HCT116 (cell line): ENCODE measurements around the gene ACP6. TPM values are rescaled to one million over a fixed set of nuclear protein-coding genes. Genes with fewer than 3 reads are reported as not detected.

Source experiments
- ATAC-seq: fragments of 200-7000 bp; cut with Tn5 transposase; 2 replicates; pipeline ENCODE4 v1.9.1; 2020; ENCODE audit warnings: mild to moderate bottlenecking, moderate library complexity
- BruUV-seq: library from RNA; stranded (reverse); fragments of 400-500 nt; replicated peaks from 2 replicates; lab custom pipeline; 2021; lab: Mats Ljungman, UMichigan
- CTCF ChIA-PET: fragments of 300-600 bp; sonication (Branson Sonifier 250); formaldehyde crosslinking; loops from one replicate; lab custom pipeline; 2021; ENCODE audit warnings: antibody characterized with exemption; lab: Charles Lee
- POLR2A ChIA-PET: fragments of 300-600, 350-600 bp; sonication (Branson Sonifier 250); formaldehyde crosslinking; loops from one replicate; lab custom pipeline; 2021; ENCODE audit warnings: antibody characterized with exemption; lab: Charles Lee
- RAD21 ChIA-PET, 2 experiments: fragments of 300-600 bp; sonication (Branson Sonifier 250); formaldehyde crosslinking; loops; one replicate each; lab custom pipeline; 2023; ENCODE audit warnings: low total read pairs in 2 of 2; ENCODE audit not compliant: uncharacterized antibody in 2 of 2, unreplicated experiment in 2 of 2, low non-redundant PET in 1 of 2; lab: Charles Lee
- DNase-seq: peaks from one replicate; pipeline ENCODE4 v3.0.0-alpha.2; 2010; ENCODE audit warnings: low read depth, low spot score
- H2AFZ ChIP-seq: fragments of 200-600 bp; shearing (Covaris generic), sonication (generic); 2 replicates; pipeline ENCODE4 v1.6.1; 2017; ENCODE audit warnings: low read depth, mixed run types, mixed read lengths, antibody characterized with exemption, low read length; ENCODE audit not compliant: poor library complexity, severe bottlenecking
- H3K27ac ChIP-seq: 2 replicates; pipeline ENCODE4 v1.5.1; 2012; ENCODE audit warnings: low read depth, low read length
- H3K27me3 ChIP-seq: fragments of 200-600 bp; sonication (generic); 2 replicates; pipeline ENCODE4 v1.6.1; 2016; ENCODE audit warnings: mixed run types, low read length, mixed read lengths; ENCODE audit not compliant: insufficient read depth
- H3K36me3 ChIP-seq, 2 experiments: fragments of 200-500 bp in 1 of 2; fragments of 200-600 bp in 1 of 2; sonication (Bioruptor generic) in 1 of 2; sonication (generic) in 1 of 2; 2 replicates each; pipeline versions ENCODE4 v1.5.1 to v1.6.1; 2014 to 2016; ENCODE audit warnings: low read length in 2 of 2, inconsistent platforms in 1 of 2, mixed read lengths in 1 of 2, mixed run types in 1 of 2; ENCODE audit not compliant: insufficient read depth in 2 of 2, control insufficient read depth in 1 of 2
- H3K4me1 ChIP-seq, 2 experiments: fragments of 200-600 bp in 1 of 2; sonication (generic) in 1 of 2; 2 replicates each; pipeline versions ENCODE4 v1.5.1 to v1.6.1; 2012 to 2017; ENCODE audit warnings: low read length in 2 of 2, inconsistent platforms in 1 of 2, mild to moderate bottlenecking in 1 of 2, mixed read lengths in 1 of 2, mixed run types in 1 of 2, moderate library complexity in 1 of 2; ENCODE audit not compliant: insufficient read depth in 2 of 2, control insufficient read depth in 1 of 2
- H3K4me2 ChIP-seq: fragments of 200-600 bp; sonication (generic); 2 replicates; pipeline ENCODE4 v1.6.1; 2017; ENCODE audit warnings: mixed run types, low read length, mixed read lengths
- H3K4me3 ChIP-seq, 2 experiments: fragments of 200-600 bp in 1 of 2; sonication (generic) in 1 of 2; replicated peaks in 1 of 2; 2 replicates each; pipeline ENCODE4 v1.5.1; 2011 to 2016; ENCODE audit warnings: low read length in 2 of 2, control low read depth in 1 of 2, low read depth in 1 of 2, mild to moderate bottlenecking in 1 of 2, mixed read lengths in 1 of 2, mixed run types in 1 of 2
- H3K79me2 ChIP-seq: fragments of 200-600 bp; sonication (generic); 2 replicates; pipeline ENCODE4 v1.6.1; 2017; ENCODE audit warnings: mild to moderate bottlenecking, mixed run types, low read length, moderate library complexity, mixed read lengths; ENCODE audit not compliant: insufficient read depth
- H3K9ac ChIP-seq: fragments of 200-600 bp; sonication (generic); 2 replicates; pipeline ENCODE4 v1.6.1; 2016; ENCODE audit warnings: low read length, mixed read lengths
- H3K9me2 ChIP-seq: fragments of 200-600 bp; sonication (generic), shearing (Covaris generic); 2 replicates; pipeline ENCODE4 v1.6.1; 2017; ENCODE audit warnings: mixed run types, mild to moderate bottlenecking, moderate library complexity; ENCODE audit not compliant: insufficient read depth
- H3K9me3 ChIP-seq, 2 experiments: fragments of 200-500 bp in 1 of 2; fragments of 200-600 bp in 1 of 2; sonication (Bioruptor generic) in 1 of 2; sonication (generic) in 1 of 2; 2 replicates each; pipeline ENCODE4 v1.6.1; 2014 to 2017; ENCODE audit warnings: low read length in 2 of 2, mixed read lengths in 2 of 2, inconsistent platforms in 1 of 2, low read depth in 1 of 2, mild to moderate bottlenecking in 1 of 2, mixed run types in 1 of 2, moderate library complexity in 1 of 2; ENCODE audit not compliant: control insufficient read depth in 1 of 2, insufficient read depth in 1 of 2
- H4K20me1 ChIP-seq: fragments of 200-600 bp; sonication (generic), shearing (Covaris generic); 2 replicates; pipeline ENCODE4 v1.6.1; 2017; ENCODE audit warnings: mixed run types, mild to moderate bottlenecking, moderate library complexity; ENCODE audit not compliant: insufficient read depth
- CBX3 ChIP-seq: IDR thresholded peaks from 2 replicates; pipeline ENCODE4 v1.6.1; 2012; ENCODE audit warnings: low read depth
- CTCF ChIP-seq, 3 experiments: fragments of 200-600 bp in 1 of 3; sonication (generic) in 1 of 3; IDR thresholded peaks in 2 of 3; conservative IDR thresholded peaks in 1 of 3; 2 replicates each; pipeline ENCODE4 v1.5.1; 2012 to 2017; ENCODE audit warnings: low read depth in 2 of 3, low read length in 2 of 3, antibody characterized with exemption in 1 of 3, borderline replicate concordance in 1 of 3, control low read depth in 1 of 3, mild to moderate bottlenecking in 1 of 3, mixed read lengths in 1 of 3, mixed run types in 1 of 3, moderate library complexity in 1 of 3; ENCODE audit not compliant: insufficient read depth in 1 of 3
- EGR1 ChIP-seq: IDR thresholded peaks from 2 replicates; pipeline ENCODE4 v1.6.1; 2012; ENCODE audit warnings: low read depth
- ELF1 ChIP-seq: IDR thresholded peaks from 2 replicates; pipeline ENCODE4 v1.6.1; 2012; ENCODE audit warnings: low read depth, borderline replicate concordance
- EZH2 ChIP-seq: fragments of 200-600 bp; sonication (generic); IDR thresholded peaks from 2 replicates; pipeline ENCODE4 v1.6.1; 2017; ENCODE audit warnings: antibody characterized with exemption, mixed run types
- EZH2phosphoT487 ChIP-seq: fragments of 200-600 bp; IDR thresholded peaks from 2 replicates; pipeline ENCODE4 v1.6.1; 2018; ENCODE audit warnings: antibody characterized with exemption, borderline replicate concordance
- POLR2AphosphoS5 ChIP-seq: IDR thresholded peaks from 2 replicates; pipeline ENCODE4 v1.6.1; 2011; ENCODE audit warnings: mild to moderate bottlenecking, low read depth, low read length, moderate library complexity
- TCF7L2 ChIP-seq: IDR thresholded peaks from 2 replicates; pipeline ENCODE4 v1.7.0; 2011; ENCODE audit warnings: borderline replicate concordance, inconsistent platforms; ENCODE audit not compliant: insufficient read depth, insufficient read length; ENCODE audit errors: extremely low read depth
- YY1 ChIP-seq: IDR thresholded peaks from 2 replicates; pipeline ENCODE4 v1.6.1; 2011; ENCODE audit warnings: low read length, low read depth, moderate library complexity, mild to moderate bottlenecking; ENCODE audit not compliant: insufficient replicate concordance; ENCODE audit errors: extremely low read depth
- ZFX ChIP-seq: fragments of 450-650 bp; IDR thresholded peaks from 2 replicates; pipeline ENCODE4 v1.6.1; 2017
- ZNF274 ChIP-seq: fragments of 200-500 bp; sonication (Bioruptor generic); IDR thresholded peaks from 2 replicates; pipeline ENCODE4 v1.6.1; 2014; ENCODE audit warnings: mild to moderate bottlenecking, low read depth, low read length, inconsistent platforms
- intact Hi-C: fragments of 100-400 bp; cut with micrococcal nuclease; formaldehyde crosslinking; loops from 2 replicates; pipeline ENCODE4 v1.10.0; 2022
- total RNA-seq: library from RNA; stranded (reverse); gene quantifications from one replicate; pipeline ENCODE4 v1.2.1, GENCODE V29; 2021; ENCODE audit not compliant: unreplicated experiment
- TF ChIP-seq, protein P1 (sequence below): IDR thresholded peaks from 2 replicates; pipeline ENCODE4 v1.6.1; 2012; ENCODE audit warnings: low read depth

The ACP6 gene
- total RNA-seq, 1 experiment from 2014 or later = 26.4 TPM

- intact Hi-C loops = loop anchor here (5.0 kb wide), 1 partner anchor 354 kb away; no protein-coding TSS in a partner anchor
- RAD21 ChIA-PET = no interaction called here
- CTCF ChIA-PET = interaction anchor here (0.9 kb wide), 1 partner anchor 111 kb away, joined by 3 read pairs; no protein-coding TSS in a partner anchor
Measured at GRCh38 chr1:147626291-147626690, 44.0 kb downstream of the ACP6 start.

More at GRCh38 chr1:147626291-147626690, 44.0 kb downstream of the ACP6 start:
- ATAC-seq (no peak), DNase-seq (no peak)
- Histone ChIP-seq H3K9me3 (no peaks in the 10 kb centered on the region), H3K4me2 (no peak overlapping the region), H3K27me3 (no peaks in the 10 kb centered on the region), H3K36me3 (peaks cover 3 to 11% of the 10 kb centered on the region in 2 experiments; a peak in 1 of 4 replicates), H3K9ac (no peak overlapping the region), H3K9me2 (no peaks in the 10 kb centered on the region), H3K4me1 (no peaks in the 10 kb centered on the region), H3K79me2 (no peaks in the 10 kb centered on the region), H2AFZ (no peak overlapping the region), H3K27ac (no peak overlapping the region), H4K20me1 (no peaks in the 10 kb centered on the region), H3K4me3 (no peak overlapping the region)
- TF ChIP-seq TCF7L2 = no peak
- TF ChIP-seq POLR2AphosphoS5 = no peak
- TF ChIP-seq EZH2phosphoT487 = no peak
- TF ChIP-seq ELF1 = no peak
- TF ChIP-seq, protein P1, sequence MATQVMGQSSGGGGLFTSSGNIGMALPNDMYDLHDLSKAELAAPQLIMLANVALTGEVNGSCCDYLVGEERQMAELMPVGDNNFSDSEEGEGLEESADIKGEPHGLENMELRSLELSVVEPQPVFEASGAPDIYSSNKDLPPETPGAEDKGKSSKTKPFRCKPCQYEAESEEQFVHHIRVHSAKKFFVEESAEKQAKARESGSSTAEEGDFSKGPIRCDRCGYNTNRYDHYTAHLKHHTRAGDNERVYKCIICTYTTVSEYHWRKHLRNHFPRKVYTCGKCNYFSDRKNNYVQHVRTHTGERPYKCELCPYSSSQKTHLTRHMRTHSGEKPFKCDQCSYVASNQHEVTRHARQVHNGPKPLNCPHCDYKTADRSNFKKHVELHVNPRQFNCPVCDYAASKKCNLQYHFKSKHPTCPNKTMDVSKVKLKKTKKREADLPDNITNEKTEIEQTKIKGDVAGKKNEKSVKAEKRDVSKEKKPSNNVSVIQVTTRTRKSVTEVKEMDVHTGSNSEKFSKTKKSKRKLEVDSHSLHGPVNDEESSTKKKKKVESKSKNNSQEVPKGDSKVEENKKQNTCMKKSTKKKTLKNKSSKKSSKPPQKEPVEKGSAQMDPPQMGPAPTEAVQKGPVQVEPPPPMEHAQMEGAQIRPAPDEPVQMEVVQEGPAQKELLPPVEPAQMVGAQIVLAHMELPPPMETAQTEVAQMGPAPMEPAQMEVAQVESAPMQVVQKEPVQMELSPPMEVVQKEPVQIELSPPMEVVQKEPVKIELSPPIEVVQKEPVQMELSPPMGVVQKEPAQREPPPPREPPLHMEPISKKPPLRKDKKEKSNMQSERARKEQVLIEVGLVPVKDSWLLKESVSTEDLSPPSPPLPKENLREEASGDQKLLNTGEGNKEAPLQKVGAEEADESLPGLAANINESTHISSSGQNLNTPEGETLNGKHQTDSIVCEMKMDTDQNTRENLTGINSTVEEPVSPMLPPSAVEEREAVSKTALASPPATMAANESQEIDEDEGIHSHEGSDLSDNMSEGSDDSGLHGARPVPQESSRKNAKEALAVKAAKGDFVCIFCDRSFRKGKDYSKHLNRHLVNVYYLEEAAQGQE = no peak
- no peak for TF ChIP-seq CBX3
- no peak for TF ChIP-seq EGR1
- no peak for TF ChIP-seq CTCF (IDR thresholded peaks at IDR 0.05 in 2 of 3, conservative IDR thresholded peaks at IDR 0.05 in 1 of 3; ENCODE audit: borderline replicate concordance in 1 of 3, insufficient read depth in 1 of 3, low read depth in 2 of 3, low read length in 2 of 3)
- TF ChIP-seq ZFX = no peak
- TF ChIP-seq ZNF274 = no peak
- TF ChIP-seq YY1 = no peak
- TF ChIP-seq EZH2 = no peak
- POLR2A ChIA-PET = no interaction called here
- BruUV-seq = no TSS peak
